PC-3 (cell line): Measurements from ENCODE around the gene PARP1. TPM values are rescaled to one million over a fixed set of nuclear protein-coding genes. Genes with fewer than 3 reads are reported as not detected.

Source experiments
- ATAC-seq: fragments of 200-7000 bp; cut with Tn5 transposase; 2 replicates; pipeline ENCODE4 v1.9.1; 2020; ENCODE audit warnings: mild to moderate bottlenecking, moderate library complexity
- BruUV-seq: library from RNA; stranded (reverse); fragments of 400-500 nt; replicated peaks from 2 replicates; lab custom pipeline; 2021; lab: Mats Ljungman, UMichigan
- CTCF ChIA-PET: fragments of 300-600 bp; sonication (Branson Sonifier 250); formaldehyde crosslinking; loops from one replicate; lab custom pipeline; 2022; ENCODE audit warnings: antibody characterized with exemption; lab: Charles Lee
- POLR2A ChIA-PET: fragments of 300-600 bp; sonication (Branson Sonifier 250); formaldehyde crosslinking; loops from one replicate; lab custom pipeline; 2022; ENCODE audit warnings: antibody characterized with exemption; ENCODE audit not compliant: unreplicated experiment; lab: Charles Lee
- DNase-seq: peaks from one replicate; pipeline ENCODE4 v3.0.0-alpha.2; 2015
- H2AFZ ChIP-seq: fragments of 300-600 bp; sonication (generic); 2 replicates; pipeline ENCODE4 v1.6.0; 2016; ENCODE audit warnings: antibody characterized with exemption, low read length
- H3F3A ChIP-seq: fragments of 300-600 bp; sonication (generic); one replicate; pipeline ENCODE4 v1.6.0; 2017; ENCODE audit warnings: antibody characterized with exemption, low read length, control low read depth, mild to moderate bottlenecking; ENCODE audit not compliant: unreplicated experiment
- H3K27ac ChIP-seq: fragments of 300-600 bp; sonication (generic); 2 replicates; pipeline ENCODE4 v1.5.1; 2016; ENCODE audit warnings: mild to moderate bottlenecking, low read length
- H3K27me3 ChIP-seq: fragments of 300-600 bp; sonication (generic); 2 replicates; pipeline ENCODE4 v1.6.1; 2016; ENCODE audit warnings: low read length, mixed read lengths
- H3K36me3 ChIP-seq: fragments of 300-600 bp; sonication (generic); 2 replicates; pipeline ENCODE4 v1.6.1; 2016; ENCODE audit warnings: low read depth, mixed run types, low read length, mixed read lengths
- H3K4me1 ChIP-seq: fragments of 300-600 bp; sonication (generic); 2 replicates; pipeline ENCODE4 v1.5.1; 2016; ENCODE audit warnings: low read length; ENCODE audit not compliant: insufficient read depth
- H3K4me2 ChIP-seq: fragments of 300-600 bp; sonication (generic); 2 replicates; pipeline ENCODE4 v1.6.0; 2016; ENCODE audit warnings: low read length
- H3K4me3 ChIP-seq: fragments of 300-600 bp; sonication (generic); 2 replicates; pipeline ENCODE4 v1.5.1; 2016; ENCODE audit warnings: mild to moderate bottlenecking, low read length, mixed read lengths
- H3K79me2 ChIP-seq: fragments of 300-600 bp; sonication (generic); 2 replicates; pipeline ENCODE4 v1.6.1; 2017; ENCODE audit warnings: low read length, mixed read lengths
- H3K9ac ChIP-seq: fragments of 300-600 bp; sonication (generic); 2 replicates; pipeline ENCODE4 v1.6.0; 2016; ENCODE audit warnings: mild to moderate bottlenecking, low read length
- H3K9me2 ChIP-seq: fragments of 300-600 bp; sonication (generic); replicated peaks from 2 replicates; pipeline ENCODE4 v1.6.1; 2016; ENCODE audit warnings: mixed run types, low read length, mixed read lengths
- H3K9me3 ChIP-seq: fragments of 300-600 bp; sonication (generic); 2 replicates; pipeline ENCODE4 v1.6.1; 2016; ENCODE audit warnings: low read length, mixed read lengths
- H4K20me1 ChIP-seq: fragments of 300-600 bp; sonication (generic); 2 replicates; pipeline ENCODE4 v1.6.1; 2016; ENCODE audit warnings: low read length, mixed read lengths
- CTCF ChIP-seq: fragments of 300-600 bp; sonication (generic); conservative IDR thresholded peaks from 2 replicates; pipeline ENCODE4 v1.5.1; 2017; ENCODE audit warnings: antibody characterized with exemption, low read depth, mild to moderate bottlenecking, low read length
- EZH2 ChIP-seq: fragments of 300-600 bp; sonication (generic); IDR thresholded peaks from one replicate; pipeline ENCODE4 v1.6.1; 2017; ENCODE audit warnings: antibody characterized with exemption, mild to moderate bottlenecking, low read length; ENCODE audit not compliant: unreplicated experiment
- EZH2phosphoT487 ChIP-seq: fragments of 300-600 bp; sonication (generic); IDR thresholded peaks from 2 replicates; pipeline ENCODE4 v1.6.1; 2018; ENCODE audit warnings: mild to moderate bottlenecking, antibody characterized with exemption, low read length, borderline replicate concordance
- intact Hi-C: fragments of 100-400 bp; cut with micrococcal nuclease; formaldehyde crosslinking; loops from 2 replicates; pipeline ENCODE4 v1.9.0; 2023
- total RNA-seq: library from RNA; depleted of rRNA; stranded (reverse); fragments of >200 nt; gene quantifications from 2 replicates; pipeline ENCODE4 v1.2.3, GENCODE V29; 2014

PARP1 gene
- total RNA-seq, 1 experiment from 2014 or later = 538 TPM

GRCh38 chr1:226350519-226350865 lies 57.4 kb downstream of the PARP1 start:
- no peak overlapping the region for H2AFZ ChIP-seq
- no peaks in the 10 kb centered on the region for H3K27me3 ChIP-seq
- no peaks in the 10 kb centered on the region for H3K4me1 ChIP-seq
- H3K4me3 ChIP-seq = no peak overlapping the region
- no peak for TF ChIP-seq CTCF
- TF ChIP-seq EZH2phosphoT487 = no peak
- no peak for TF ChIP-seq EZH2
- DNase-seq (no peak), ATAC-seq (no peak)
- ChIA-PET POLR2A (no interaction called here), CTCF (no interaction called here)
- H3F3A ChIP-seq = no peaks in the 10 kb centered on the region
- H3K9me3 ChIP-seq = no peaks in the 10 kb centered on the region
- H3K9ac ChIP-seq = no peak overlapping the region
- H3K79me2 ChIP-seq = no peaks in the 10 kb centered on the region
- BruUV-seq = no TSS peak
- H4K20me1 ChIP-seq = no peaks in the 10 kb centered on the region
- intact Hi-C loops = no loop called here
- no peaks in the 10 kb centered on the region for H3K9me2 ChIP-seq
- H3K36me3 ChIP-seq = peaks cover 4% of the 10 kb centered on the region; the same call in 1 of the 2 replicates
- H3K4me2 ChIP-seq = no peak overlapping the region
- no peak overlapping the region for H3K27ac ChIP-seq

- CTCF ChIA-PET = no interaction called here
- no peak overlapping the region for H2AFZ ChIP-seq
- no peak for DNase-seq
Observed at GRCh38 chr1:226349801-226350518, 57.9 kb downstream of the PARP1 start.

More at GRCh38 chr1:226349801-226350518, 57.9 kb downstream of the PARP1 start:
- ATAC-seq = no peak
- no peak overlapping the region for H3K4me3 ChIP-seq
- H3K9me2 ChIP-seq = no peaks in the 10 kb centered on the region
- no peak overlapping the region for H3K4me2 ChIP-seq
- H3F3A ChIP-seq = no peaks in the 10 kb centered on the region
- H3K27me3 ChIP-seq = no peaks in the 10 kb centered on the region
- H4K20me1 ChIP-seq = no peaks in the 10 kb centered on the region
- H3K79me2 ChIP-seq = no peaks in the 10 kb centered on the region
- no peaks in the 10 kb centered on the region for H3K9me3 ChIP-seq
- no peaks in the 10 kb centered on the region for H3K4me1 ChIP-seq
- intact Hi-C loops = no loop called here
- H3K27ac ChIP-seq = no peak overlapping the region
- H3K36me3 ChIP-seq = no peaks in the 10 kb centered on the region
- no peak overlapping the region for H3K9ac ChIP-seq
- no TSS peak for BruUV-seq
- POLR2A ChIA-PET = no interaction called here
- TF ChIP-seq EZH2phosphoT487 (no peak), CTCF (no peak), EZH2 (no peak)
